ENCODE measurements around the gene SDK2.

Gene SDK2

GRCh38 chr17:73424571-73424970 lies 219.7 kb downstream of the SDK2 start:
- H3K27ac ChIP-seq (ENCODE audit: low read depth in 2 of 2, low read length in 2 of 2) = no peak overlapping the region
- H3K4me3 ChIP-seq (ENCODE audit: low read length in 2 of 2) = no peak overlapping the region

DNA sequence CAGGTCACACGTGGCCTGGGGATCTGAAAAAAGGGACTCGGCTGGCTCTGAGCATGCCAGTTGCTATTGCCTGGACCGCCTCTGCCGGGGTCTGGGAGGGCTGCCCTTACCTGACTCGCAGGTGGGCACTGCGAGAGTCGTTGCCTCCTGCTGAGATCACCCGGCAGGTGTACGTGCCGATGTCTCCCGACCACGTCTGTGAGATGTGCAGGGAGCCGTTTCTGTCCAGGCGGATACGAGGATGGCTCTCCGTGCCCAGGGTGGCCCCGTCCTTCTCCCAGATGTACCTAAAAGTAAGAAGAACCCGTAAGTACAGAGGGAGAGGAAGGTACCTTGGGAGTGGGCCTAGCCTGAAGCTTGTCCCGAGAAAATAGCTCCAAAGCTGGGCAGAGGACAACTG lies 220.4 kb downstream of the SDK2 start:
- H3K4me1 ChIP-seq (ENCODE audit: control insufficient read depth in 2 of 2, insufficient read depth in 2 of 2, low read length in 2 of 2) = no peaks in the 10 kb centered on the region
- H3K36me3 ChIP-seq (ENCODE audit: control insufficient read depth in 2 of 2, insufficient read depth in 2 of 2, low read length in 2 of 2) = no peaks in the 10 kb centered on the region
- no peak overlapping the region for H3K4me3 ChIP-seq (ENCODE audit: low read length in 2 of 2)
- H3K9ac ChIP-seq (ENCODE audit: low read depth in 1 of 2, low read length in 2 of 2) = no peak overlapping the region
- H3K9me3 ChIP-seq (ENCODE audit: control insufficient read depth in 2 of 2, low read length in 2 of 2) = no peaks in the 10 kb centered on the region
- no peaks in the 10 kb centered on the region for H3K27me3 ChIP-seq (ENCODE audit: control insufficient read depth in 2 of 2, insufficient read depth in 2 of 2, low read length in 2 of 2)
- H3K27ac ChIP-seq (ENCODE audit: low read depth in 2 of 2, low read length in 2 of 2) = no peak overlapping the region

More at GRCh38 chr17:73424571-73424970, 219.7 kb downstream of the SDK2 start:
- Histone ChIP-seq H3K9ac (ENCODE audit: low read depth in 1 of 2, low read length in 2 of 2) (no peak overlapping the region), H3K9me3 (ENCODE audit: control insufficient read depth in 2 of 2, low read length in 2 of 2) (no peaks in the 10 kb centered on the region), H3K27me3 (ENCODE audit: control insufficient read depth in 2 of 2, insufficient read depth in 2 of 2, low read length in 2 of 2) (no peaks in the 10 kb centered on the region), H3K36me3 (ENCODE audit: control insufficient read depth in 2 of 2, insufficient read depth in 2 of 2, low read length in 2 of 2) (no peaks in the 10 kb centered on the region), H3K4me1 (ENCODE audit: control insufficient read depth in 2 of 2, insufficient read depth in 2 of 2, low read length in 2 of 2) (peaks cover under 1 to 1% of the 10 kb centered on the region in 2 donors)

GRCh38 chr17:73423159-73423715 lies 221.0 kb downstream of the SDK2 start:
- Histone ChIP-seq H3K9ac (ENCODE audit: low read depth in 1 of 2, low read length in 2 of 2) (no peak overlapping the region), H3K36me3 (ENCODE audit: control insufficient read depth in 2 of 2, insufficient read depth in 2 of 2, low read length in 2 of 2) (no peaks in the 10 kb centered on the region), H3K4me1 (ENCODE audit: control insufficient read depth in 2 of 2, insufficient read depth in 2 of 2, low read length in 2 of 2) (no peaks in the 10 kb centered on the region), H3K9me3 (ENCODE audit: control insufficient read depth in 2 of 2, low read length in 2 of 2) (no peaks in the 10 kb centered on the region), H3K4me3 (ENCODE audit: low read length in 2 of 2) (no peak overlapping the region), H3K27me3 (ENCODE audit: control insufficient read depth in 2 of 2, insufficient read depth in 2 of 2, low read length in 2 of 2) (no peaks in the 10 kb centered on the region), H3K27ac (ENCODE audit: low read depth in 2 of 2, low read length in 2 of 2) (no peak overlapping the region)

DNA sequence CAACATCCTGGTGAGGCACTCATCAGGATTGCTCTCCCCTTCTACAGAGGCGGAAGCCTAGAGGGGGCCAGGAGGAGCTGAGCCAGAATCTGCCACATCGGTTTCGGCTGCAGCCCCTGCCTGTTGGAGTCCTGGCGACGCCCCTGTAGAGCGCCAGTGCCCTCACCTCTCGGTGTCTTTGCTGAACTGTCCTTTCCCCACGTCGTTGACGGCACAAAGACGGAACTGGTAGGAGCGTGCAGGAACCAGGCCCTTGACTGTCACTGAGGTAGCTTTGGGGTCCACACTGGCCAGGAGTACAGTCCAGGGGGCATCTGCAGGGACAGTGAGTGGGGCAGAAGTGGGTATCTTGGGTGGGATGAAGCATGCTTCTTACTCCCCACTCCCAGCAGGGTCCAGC lies 222.1 kb downstream of the SDK2 start:
- H3K4me1 ChIP-seq (ENCODE audit: control insufficient read depth in 2 of 2, insufficient read depth in 2 of 2, low read length in 2 of 2) = no peaks in the 10 kb centered on the region
- H3K36me3 ChIP-seq (ENCODE audit: control insufficient read depth in 2 of 2, insufficient read depth in 2 of 2, low read length in 2 of 2) = no peaks in the 10 kb centered on the region
- no peaks in the 10 kb centered on the region for H3K9me3 ChIP-seq (ENCODE audit: control insufficient read depth in 2 of 2, low read length in 2 of 2)
- H3K27ac ChIP-seq (ENCODE audit: low read depth in 2 of 2, low read length in 2 of 2) = no peak overlapping the region
- H3K27me3 ChIP-seq (ENCODE audit: control insufficient read depth in 2 of 2, insufficient read depth in 2 of 2, low read length in 2 of 2) = no peaks in the 10 kb centered on the region
- H3K9ac ChIP-seq (ENCODE audit: low read depth in 1 of 2, low read length in 2 of 2) = no peak overlapping the region
- H3K4me3 ChIP-seq (ENCODE audit: low read length in 2 of 2) = no peak overlapping the region

GRCh38 chr17:73420897-73421296 lies 223.3 kb downstream of the SDK2 start:
- H3K9ac ChIP-seq (ENCODE audit: low read depth in 1 of 2, low read length in 2 of 2) = no peak overlapping the region
- H3K4me3 ChIP-seq (ENCODE audit: low read length in 2 of 2) = no peak overlapping the region
- H3K4me1 ChIP-seq (ENCODE audit: control insufficient read depth in 2 of 2, insufficient read depth in 2 of 2, low read length in 2 of 2) = no peaks in the 10 kb centered on the region
- H3K9me3 ChIP-seq (ENCODE audit: control insufficient read depth in 2 of 2, low read length in 2 of 2) = no peaks in the 10 kb centered on the region
- no peak overlapping the region for H3K27ac ChIP-seq (ENCODE audit: low read depth in 2 of 2, low read length in 2 of 2)
- no peaks in the 10 kb centered on the region for H3K36me3 ChIP-seq (ENCODE audit: control insufficient read depth in 2 of 2, insufficient read depth in 2 of 2, low read length in 2 of 2)
- H3K27me3 ChIP-seq (ENCODE audit: control insufficient read depth in 2 of 2, insufficient read depth in 2 of 2, low read length in 2 of 2) = no peaks in the 10 kb centered on the region

DNA sequence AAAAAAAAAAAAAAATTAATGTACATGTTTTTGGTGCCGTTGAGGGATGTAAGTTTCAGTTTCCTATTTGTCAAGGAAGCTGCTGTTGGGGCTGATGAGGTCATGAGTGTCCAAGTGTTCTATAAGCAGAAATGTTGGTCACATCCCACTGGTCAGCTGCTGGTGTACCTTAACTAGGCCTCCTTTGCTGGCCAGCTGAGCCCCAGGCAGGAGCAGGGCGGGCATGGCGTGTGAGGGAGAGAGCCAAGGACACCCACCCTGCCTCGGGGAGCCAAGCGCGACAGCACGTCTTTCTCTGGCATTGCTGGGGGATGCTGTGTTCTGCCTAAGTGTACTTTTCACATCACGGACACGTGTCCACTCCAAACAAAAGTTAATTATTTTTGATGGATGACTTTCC lies 224.4 kb downstream of the SDK2 start:
- Histone ChIP-seq H3K27me3 (ENCODE audit: control insufficient read depth in 2 of 2, insufficient read depth in 2 of 2, low read length in 2 of 2) (no peaks in the 10 kb centered on the region), H3K27ac (ENCODE audit: low read depth in 2 of 2, low read length in 2 of 2) (no peak overlapping the region), H3K9ac (ENCODE audit: low read depth in 1 of 2, low read length in 2 of 2) (no peak overlapping the region), H3K9me3 (ENCODE audit: control insufficient read depth in 2 of 2, low read length in 2 of 2) (no peaks in the 10 kb centered on the region), H3K36me3 (ENCODE audit: control insufficient read depth in 2 of 2, insufficient read depth in 2 of 2, low read length in 2 of 2) (no peaks in the 10 kb centered on the region), H3K4me1 (ENCODE audit: control insufficient read depth in 2 of 2, insufficient read depth in 2 of 2, low read length in 2 of 2) (no peaks in the 10 kb centered on the region), H3K4me3 (ENCODE audit: low read length in 2 of 2) (no peak overlapping the region)

- Histone ChIP-seq H3K4me3 (ENCODE audit: low read length in 2 of 2) (no peak overlapping the region), H3K27ac (ENCODE audit: low read depth in 2 of 2, low read length in 2 of 2) (no peak overlapping the region), H3K9ac (ENCODE audit: low read depth in 1 of 2, low read length in 2 of 2) (no peak overlapping the region), H3K36me3 (ENCODE audit: control insufficient read depth in 2 of 2, insufficient read depth in 2 of 2, low read length in 2 of 2) (no peaks in the 10 kb centered on the region), H3K4me1 (ENCODE audit: control insufficient read depth in 2 of 2, insufficient read depth in 2 of 2, low read length in 2 of 2) (no peaks in the 10 kb centered on the region), H3K9me3 (ENCODE audit: control insufficient read depth in 2 of 2, low read length in 2 of 2) (no peaks in the 10 kb centered on the region), H3K27me3 (ENCODE audit: control insufficient read depth in 2 of 2, insufficient read depth in 2 of 2, low read length in 2 of 2) (no peaks in the 10 kb centered on the region)
These were observed 225.2 kb downstream of the SDK2 start for GRCh38 chr17:73419051-73419450.

DNA sequence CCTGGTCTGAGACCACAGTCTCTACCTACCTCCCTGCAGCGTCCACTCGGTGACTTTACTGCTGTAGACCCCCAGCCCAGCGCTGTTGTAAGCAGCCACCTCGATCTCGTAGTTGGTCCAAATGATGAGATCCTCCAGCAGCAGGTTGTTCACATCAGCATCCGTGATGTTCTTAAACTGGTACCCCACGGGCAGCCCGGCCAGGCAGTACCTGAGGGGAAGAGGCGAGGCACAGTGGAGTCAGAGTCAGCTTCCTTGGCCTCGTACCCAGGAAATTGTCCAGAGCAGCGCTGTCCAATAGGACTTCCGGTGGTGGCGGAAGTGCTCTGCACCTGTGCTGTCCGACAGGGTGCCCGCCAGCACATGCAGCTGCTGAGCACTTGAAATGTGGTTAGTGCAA lies 228.5 kb downstream of the SDK2 start:
- H3K27me3 ChIP-seq (ENCODE audit: control insufficient read depth in 2 of 2, insufficient read depth in 2 of 2, low read length in 2 of 2) = no peaks in the 10 kb centered on the region
- no peak overlapping the region for H3K27ac ChIP-seq (ENCODE audit: low read depth in 2 of 2, low read length in 2 of 2)
- no peak overlapping the region for H3K9ac ChIP-seq (ENCODE audit: low read depth in 1 of 2, low read length in 2 of 2)
- no peaks in the 10 kb centered on the region for H3K4me1 ChIP-seq (ENCODE audit: control insufficient read depth in 2 of 2, insufficient read depth in 2 of 2, low read length in 2 of 2)
- no peaks in the 10 kb centered on the region for H3K9me3 ChIP-seq (ENCODE audit: control insufficient read depth in 2 of 2, low read length in 2 of 2)
- H3K4me3 ChIP-seq (ENCODE audit: low read length in 2 of 2) = no peak overlapping the region
- no peaks in the 10 kb centered on the region for H3K36me3 ChIP-seq (ENCODE audit: control insufficient read depth in 2 of 2, insufficient read depth in 2 of 2, low read length in 2 of 2)

- Histone ChIP-seq H3K9me3 (ENCODE audit: control insufficient read depth in 2 of 2, low read length in 2 of 2) (no peaks in the 10 kb centered on the region), H3K36me3 (ENCODE audit: control insufficient read depth in 2 of 2, insufficient read depth in 2 of 2, low read length in 2 of 2) (no peaks in the 10 kb centered on the region), H3K4me3 (ENCODE audit: low read length in 2 of 2) (no peak overlapping the region), H3K4me1 (ENCODE audit: control insufficient read depth in 2 of 2, insufficient read depth in 2 of 2, low read length in 2 of 2) (no peaks in the 10 kb centered on the region), H3K27me3 (ENCODE audit: control insufficient read depth in 2 of 2, insufficient read depth in 2 of 2, low read length in 2 of 2) (no peaks in the 10 kb centered on the region), H3K9ac (ENCODE audit: low read depth in 1 of 2, low read length in 2 of 2) (no peak overlapping the region), H3K27ac (ENCODE audit: low read depth in 2 of 2, low read length in 2 of 2) (no peak overlapping the region)
These were observed 229.9 kb downstream of the SDK2 start for GRCh38 chr17:73414171-73414955.

DNA sequence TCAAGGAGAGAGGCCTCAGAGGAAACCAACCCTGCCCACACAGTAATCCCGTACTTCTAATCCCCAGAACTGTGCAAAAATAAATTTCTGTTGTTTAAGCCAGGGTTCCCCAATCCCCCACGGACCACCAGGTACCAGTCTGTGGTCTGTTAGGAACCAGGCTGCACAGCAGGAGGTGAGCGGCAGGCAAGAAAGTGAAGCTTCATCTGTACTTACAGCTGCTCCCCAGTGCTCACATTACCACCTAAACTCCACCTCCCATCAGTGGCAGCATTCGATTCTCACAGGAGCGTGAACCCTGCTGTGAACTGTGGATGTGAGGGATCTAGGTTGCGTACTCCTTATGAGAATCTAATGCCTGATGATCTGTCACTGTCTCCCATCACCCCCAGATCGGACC lies 231.3 kb downstream of the SDK2 start:
- H3K36me3 ChIP-seq (ENCODE audit: control insufficient read depth in 2 of 2, insufficient read depth in 2 of 2, low read length in 2 of 2) = no peaks in the 10 kb centered on the region
- no peaks in the 10 kb centered on the region for H3K9me3 ChIP-seq (ENCODE audit: control insufficient read depth in 2 of 2, low read length in 2 of 2)
- no peaks in the 10 kb centered on the region for H3K27me3 ChIP-seq (ENCODE audit: control insufficient read depth in 2 of 2, insufficient read depth in 2 of 2, low read length in 2 of 2)
- no peaks in the 10 kb centered on the region for H3K4me1 ChIP-seq (ENCODE audit: control insufficient read depth in 2 of 2, insufficient read depth in 2 of 2, low read length in 2 of 2)
- H3K4me3 ChIP-seq (ENCODE audit: low read length in 2 of 2) = no peak overlapping the region
- no peak overlapping the region for H3K9ac ChIP-seq (ENCODE audit: low read depth in 1 of 2, low read length in 2 of 2)
- no peak overlapping the region for H3K27ac ChIP-seq (ENCODE audit: low read depth in 2 of 2, low read length in 2 of 2)
